Esophagus squamous epithelium (tissue), 5 donors: ENCODE data around the gene TP53AIP1. TPM values are rescaled to one million over a fixed set of nuclear protein-coding genes. Genes with fewer than 3 reads are reported as not detected.

Source experiments
- DNase-seq: peaks from one replicate; lab custom pipeline; 2025; lab: John Stamatoyannopoulos, UW
- H3K27ac ChIP-seq, 4 donors: fragments of 200-600 bp; sonication (generic); one replicate each; pipeline ENCODE4 v1.5.1; 2016 to 2019; ENCODE audit warnings: mild to moderate bottlenecking in 1 of 4
- H3K27me3 ChIP-seq, 4 donors: fragments of 200-600 bp; sonication (generic); 1 replicate in 3 of 4; 2 replicates in 1 of 4; pipeline versions ENCODE4 v1.5.1 to v1.6.0; 2017 to 2021; ENCODE audit warnings: antibody characterized with exemption in 1 of 4
- H3K36me3 ChIP-seq, 3 donors: fragments of 200-600 bp; sonication (generic); one replicate each; pipeline ENCODE4 v1.5.1; 2016 to 2019
- H3K4me1 ChIP-seq, 3 donors: fragments of 200-600 bp; sonication (generic); one replicate each; pipeline ENCODE4 v1.5.1; 2017 to 2019
- H3K4me3 ChIP-seq, 4 donors: fragments of 200-600 bp; sonication (generic); 1 replicate in 3 of 4; 2 replicates in 1 of 4; pipeline ENCODE4 v1.5.1; 2016 to 2019; ENCODE audit warnings: mild to moderate bottlenecking in 2 of 4, moderate library complexity in 1 of 4
- H3K9me3 ChIP-seq, 3 donors: fragments of 200-600 bp; sonication (generic); one replicate each; pipeline ENCODE4 v1.5.1; 2016 to 2019
- CTCF ChIP-seq, 6 experiments: fragments of 450-650 bp in 4 of 6; fragments of 200-600 bp in 2 of 6; sonication (generic) in 2 of 6; IDR thresholded peaks; one replicate each; pipeline ENCODE4 v1.5.1; 2016 to 2019; ENCODE audit warnings: antibody characterized with exemption in 6 of 6, mild to moderate bottlenecking in 4 of 6, moderate library complexity in 4 of 6
- POLR2A ChIP-seq, 4 donors: fragments of 450-650 bp; IDR thresholded peaks; one replicate each; pipeline ENCODE4 v1.6.1; 2017; ENCODE audit warnings: antibody characterized with exemption in 4 of 4, mild to moderate bottlenecking in 4 of 4, moderate library complexity in 3 of 4
- WGBS, 2 donors: methylation state at CpG; one replicate each; pipeline ENCODE4 v1.1.5; 2018; 5-methylcytosine and 5-hydroxymethylcytosine counted together
- intact Hi-C: fragments of 100-400 bp; cut with DNase I; formaldehyde crosslinking; loops from one replicate; pipeline ENCODE4 v1.15.0; 2022
- total RNA-seq, 4 donors: library from RNA; depleted of rRNA; stranded (reverse); fragments of >200 nt; gene quantifications; one replicate each; pipeline ENCODE4 v1.1.0, GENCODE V29; 2016
- donor health status: DM: yes; HTN: yes; CAD: no.

The TP53AIP1 gene
- total RNA-seq, 4 donors from 2014 or later, result 11.0 to 16.7 (median 13.9) TPM

- 91 to 96% methylated on average over 5 to 12 of the region's 13 CpGs for WGBS, 2 donors
Measured at GRCh38 chr11:128970598-128971190, 28.0 kb upstream of the TP53AIP1 start.

GRCh38 chr11:128968916-128969315, 26.2 kb upstream of the TP53AIP1 start:
- H3K36me3 ChIP-seq, result peaks cover 18 to 88% (median 19%) of the 10 kb centered on the region in 3 donors
- no peak for DNase-seq

More at GRCh38 chr11:128970598-128971190, 28.0 kb upstream of the TP53AIP1 start:
- Histone ChIP-seq H3K36me3 (peaks cover 19 to 96% (median 22%) of the 10 kb centered on the region in 3 donors), H3K27me3 (no peaks in the 10 kb centered on the region), H3K4me1 (no peaks in the 10 kb centered on the region), H3K9me3 (no peaks in the 10 kb centered on the region), H3K27ac (no peak overlapping the region), H3K4me3 (no peak overlapping the region)
- no peak for TF ChIP-seq POLR2A (IDR thresholded peaks at IDR 0.05)
- no peak for TF ChIP-seq CTCF (IDR thresholded peaks at IDR 0.05)
- no peak for DNase-seq
- intact Hi-C loops, result no loop called here

GRCh38 chr11:128967578-128967977, 24.9 kb upstream of the TP53AIP1 start:
- Histone ChIP-seq H3K4me3 (no peak overlapping the region), H3K9me3 (no peaks in the 10 kb centered on the region), H3K4me1 (no peaks in the 10 kb centered on the region), H3K27me3 (no peaks in the 10 kb centered on the region), H3K27ac (no peak overlapping the region), H3K36me3 (peaks cover 16 to 80% (median 19%) of the 10 kb centered on the region in 3 donors)
- WGBS, 2 donors, result 74 to 78% methylated on average over 6 of the region's 6 CpGs
- no peak for DNase-seq
- intact Hi-C loops, result no loop called here
- TF ChIP-seq POLR2A (IDR thresholded peaks at IDR 0.05) (no peak), CTCF (IDR thresholded peaks at IDR 0.05) (no peak)

More at GRCh38 chr11:128968916-128969315, 26.2 kb upstream of the TP53AIP1 start:
- intact Hi-C loops, result no loop called here
- Histone ChIP-seq H3K4me1 (no peaks in the 10 kb centered on the region), H3K27ac (no peak overlapping the region), H3K9me3 (no peaks in the 10 kb centered on the region), H3K27me3 (no peaks in the 10 kb centered on the region), H3K4me3 (no peak overlapping the region)
- no peak for TF ChIP-seq CTCF (IDR thresholded peaks at IDR 0.05)
- no peak for TF ChIP-seq POLR2A (IDR thresholded peaks at IDR 0.05)
- 82 to 88% methylated on average over 3 to 5 of the region's 9 CpGs for WGBS, 2 donors

- H3K9me3 ChIP-seq, result no peaks in the 10 kb centered on the region
- peaks cover 15 to 64% (median 16%) of the 10 kb centered on the region in 3 donors for H3K36me3 ChIP-seq
- H3K27me3 ChIP-seq, result no peaks in the 10 kb centered on the region
- no peak for TF ChIP-seq CTCF (IDR thresholded peaks at IDR 0.05)
- no peak for TF ChIP-seq POLR2A (IDR thresholded peaks at IDR 0.05)
- intact Hi-C loops, result no loop called here
- no peak overlapping the region for H3K27ac ChIP-seq
- no peak overlapping the region for H3K4me3 ChIP-seq
- DNase-seq, result no peak
- no peaks in the 10 kb centered on the region for H3K4me1 ChIP-seq
- 48 to 57% methylated on average over 4 of the region's 4 CpGs for WGBS, 2 donors
Measured at GRCh38 chr11:128965485-128965884, 22.8 kb upstream of the TP53AIP1 start.

- TF ChIP-seq CTCF (IDR thresholded peaks at IDR 0.05) (no peak), POLR2A (IDR thresholded peaks at IDR 0.05) (no peak)
- Histone ChIP-seq H3K9me3 (no peaks in the 10 kb centered on the region), H3K4me1 (no peaks in the 10 kb centered on the region), H3K4me3 (no peak overlapping the region), H3K27ac (no peak overlapping the region), H3K36me3 (peaks cover 5 to 62% (median 11%) of the 10 kb centered on the region in 3 donors), H3K27me3 (no peaks in the 10 kb centered on the region)
- DNase-seq, result no peak
- intact Hi-C loops, result no loop called here
- WGBS, 2 donors, result 86 to 91% methylated on average over 5 to 7 of the region's 7 CpGs
Measured at GRCh38 chr11:128964463-128964930, 21.8 kb upstream of the TP53AIP1 start.
